GM12872 (cell line): ENCODE data around the gene GABPB2.

Experiments
- TF ChIP-seq, protein P1 (sequence below): IDR thresholded peaks from 3 replicates; pipeline ENCODE4 v1.5.1; 2011; ENCODE audit warnings: low read depth, mild to moderate bottlenecking, low read length, moderate library complexity; ENCODE audit not compliant: insufficient read depth

The GABPB2 gene

DNA sequence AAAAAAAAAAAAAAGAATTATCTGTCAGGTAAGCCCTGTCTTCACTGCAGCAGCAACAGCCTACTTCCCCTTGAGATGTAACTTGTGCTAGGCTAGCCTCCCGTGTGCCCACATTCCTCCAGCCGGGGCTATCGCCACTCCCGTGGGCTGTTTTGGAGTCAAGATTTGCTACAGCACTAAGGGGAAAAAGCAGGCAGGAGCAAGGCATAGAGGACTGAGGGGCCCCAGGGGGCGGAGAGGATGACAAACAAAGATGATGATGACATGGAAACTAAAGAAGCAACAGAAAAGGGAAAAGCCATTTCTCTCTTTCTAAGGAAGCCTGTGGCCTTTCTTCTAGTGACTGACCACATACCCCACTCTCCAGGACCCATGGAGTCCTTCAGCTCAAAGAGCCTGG is 87.8 kb downstream of the GABPB2 start:
- TF ChIP-seq, protein P1, sequence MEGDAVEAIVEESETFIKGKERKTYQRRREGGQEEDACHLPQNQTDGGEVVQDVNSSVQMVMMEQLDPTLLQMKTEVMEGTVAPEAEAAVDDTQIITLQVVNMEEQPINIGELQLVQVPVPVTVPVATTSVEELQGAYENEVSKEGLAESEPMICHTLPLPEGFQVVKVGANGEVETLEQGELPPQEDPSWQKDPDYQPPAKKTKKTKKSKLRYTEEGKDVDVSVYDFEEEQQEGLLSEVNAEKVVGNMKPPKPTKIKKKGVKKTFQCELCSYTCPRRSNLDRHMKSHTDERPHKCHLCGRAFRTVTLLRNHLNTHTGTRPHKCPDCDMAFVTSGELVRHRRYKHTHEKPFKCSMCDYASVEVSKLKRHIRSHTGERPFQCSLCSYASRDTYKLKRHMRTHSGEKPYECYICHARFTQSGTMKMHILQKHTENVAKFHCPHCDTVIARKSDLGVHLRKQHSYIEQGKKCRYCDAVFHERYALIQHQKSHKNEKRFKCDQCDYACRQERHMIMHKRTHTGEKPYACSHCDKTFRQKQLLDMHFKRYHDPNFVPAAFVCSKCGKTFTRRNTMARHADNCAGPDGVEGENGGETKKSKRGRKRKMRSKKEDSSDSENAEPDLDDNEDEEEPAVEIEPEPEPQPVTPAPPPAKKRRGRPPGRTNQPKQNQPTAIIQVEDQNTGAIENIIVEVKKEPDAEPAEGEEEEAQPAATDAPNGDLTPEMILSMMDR, result no peak

DNA sequence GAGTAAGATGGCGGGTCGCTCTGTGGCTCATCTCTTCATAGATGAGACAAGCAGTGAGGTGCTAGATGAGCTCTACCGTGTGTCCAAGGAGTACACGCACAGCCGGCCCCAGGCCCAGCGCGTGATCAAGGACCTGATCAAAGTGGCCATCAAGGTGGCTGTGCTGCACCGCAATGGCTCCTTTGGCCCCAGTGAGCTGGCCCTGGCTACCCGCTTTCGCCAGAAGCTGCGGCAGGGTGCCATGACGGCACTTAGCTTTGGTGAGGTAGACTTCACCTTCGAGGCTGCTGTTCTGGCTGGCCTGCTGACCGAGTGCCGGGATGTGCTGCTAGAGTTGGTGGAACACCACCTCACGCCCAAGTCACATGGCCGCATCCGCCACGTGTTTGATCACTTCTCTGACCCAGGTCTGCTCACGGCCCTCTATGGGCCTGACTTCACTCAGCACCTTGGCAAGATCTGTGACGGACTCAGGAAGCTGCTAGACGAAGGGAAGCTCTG is 88.2 kb downstream of the GABPB2 start:
- TF ChIP-seq, protein P1, result no peak

DNA sequence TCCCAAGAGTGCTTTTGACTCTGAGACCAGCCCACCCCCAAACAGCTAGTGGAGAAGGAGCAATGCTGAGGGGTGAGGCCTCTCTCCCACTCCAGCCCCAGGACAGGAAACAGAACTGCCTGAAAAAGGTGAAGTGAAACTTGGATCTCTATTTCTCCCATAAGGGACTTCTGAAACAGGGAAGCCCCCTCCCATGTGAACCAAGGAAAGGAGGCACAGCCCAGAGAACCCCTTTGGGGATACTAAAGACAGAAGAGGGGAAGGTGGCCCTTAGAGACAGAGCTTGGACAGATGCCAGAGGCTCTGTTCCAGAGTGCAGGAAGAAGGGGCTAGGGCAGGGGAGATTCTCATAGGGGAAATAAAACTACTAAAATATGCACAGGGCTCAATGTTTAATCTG is 88.8 kb downstream of the GABPB2 start:
- TF ChIP-seq, protein P1, result no peak

DNA sequence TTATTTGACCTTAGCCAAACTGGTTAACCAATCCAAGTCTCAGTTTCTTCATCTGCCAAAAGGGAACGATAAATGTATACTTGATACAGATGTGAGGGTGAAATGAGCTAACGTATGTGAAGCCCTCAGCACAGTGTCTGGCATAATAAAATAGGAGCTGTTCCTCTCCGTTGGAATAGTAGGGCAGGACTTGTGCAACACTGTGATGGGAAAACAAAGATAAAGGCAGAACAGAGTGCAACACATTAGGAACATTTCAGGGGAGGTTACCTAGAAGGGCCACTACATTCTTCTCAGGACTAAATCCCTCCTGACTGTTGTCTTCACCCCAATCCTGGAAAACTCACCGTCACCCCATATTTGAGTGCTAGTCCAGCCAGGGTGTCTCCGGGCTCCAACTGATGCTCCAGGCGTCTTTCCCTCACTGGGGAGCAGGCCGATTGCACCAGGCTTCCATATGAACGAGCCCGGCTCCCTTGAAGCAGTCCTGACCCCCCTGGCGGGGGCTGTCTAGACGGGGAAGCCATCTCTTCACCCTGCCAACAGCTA is 94.2 kb downstream of the GABPB2 start:
- TF ChIP-seq, protein P1, result no peak

DNA sequence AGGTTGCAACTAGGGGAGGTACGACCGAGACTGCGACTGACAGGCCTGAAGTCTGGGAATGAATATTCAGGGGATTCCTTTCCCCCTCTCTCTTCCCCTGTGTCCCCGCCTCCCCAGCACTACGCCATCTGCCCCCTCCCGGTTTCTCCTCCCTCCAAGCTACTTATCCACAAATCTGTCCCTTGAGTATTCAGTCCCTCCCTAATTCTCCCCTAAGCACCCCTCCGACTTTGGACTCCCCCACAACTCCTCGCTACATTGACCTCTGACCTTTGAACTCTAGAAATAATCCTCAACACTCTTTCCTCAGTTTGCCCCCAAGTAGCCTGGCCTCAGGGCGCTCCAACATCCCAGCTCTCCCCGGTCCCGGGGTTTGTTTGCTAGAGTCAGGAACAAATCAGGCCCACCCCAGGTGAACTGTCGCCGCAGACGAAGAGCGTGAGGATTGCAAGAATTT is 94.7 kb downstream of the GABPB2 start:
- TF ChIP-seq, protein P1, result no peak

DNA sequence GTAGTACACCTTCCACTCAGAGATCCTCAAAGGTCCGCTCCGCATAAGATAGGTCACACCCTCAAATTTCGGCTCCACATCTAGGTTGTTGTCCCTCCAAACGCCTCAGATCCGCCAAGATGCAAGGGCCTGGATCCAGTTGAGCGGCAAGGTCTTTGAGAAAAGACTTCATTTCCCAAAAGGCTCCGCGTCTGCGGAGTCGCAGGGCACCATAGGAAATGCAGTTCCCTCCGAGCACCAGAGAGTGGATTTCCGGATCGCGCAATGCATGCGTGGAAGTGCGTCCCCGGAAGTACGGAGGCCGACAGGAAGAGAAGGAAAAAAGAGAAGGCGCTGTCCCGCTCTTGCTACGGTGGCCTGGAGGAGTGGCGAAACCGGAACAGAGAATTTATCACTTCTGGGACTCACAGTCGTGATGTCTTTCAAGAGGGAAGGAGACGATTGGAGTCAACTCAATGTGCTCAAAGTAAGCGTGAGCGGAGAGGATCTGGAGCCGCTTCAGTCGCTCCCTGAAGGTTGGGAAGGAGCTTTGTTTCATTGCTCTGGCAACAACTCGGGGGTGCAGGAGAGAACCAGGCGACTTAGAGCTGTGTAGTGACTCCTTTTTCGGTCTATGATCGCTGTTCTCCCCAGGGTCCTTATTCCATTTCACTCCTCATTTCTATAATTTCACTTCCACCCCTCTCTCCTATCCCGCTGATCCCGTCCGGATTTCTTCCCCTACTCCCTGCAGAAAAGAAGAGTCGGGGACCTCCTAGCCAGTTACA is 95.4 kb downstream of the GABPB2 start, which contains the start of the genes LYSMD1 and SCNM1:
Gene LYSMD1, minus strand, starts transcription at position 165 of the 767 bp plus-strand sequence. CDS start 644 bp downstream, outside the sequence.
Gene SCNM1, plus strand, starts transcription at position 407 of the 767 bp plus-strand sequence. Its CDS starts 9 bp downstream, at position 416.
- TF ChIP-seq, protein P1, result no peak

DNA sequence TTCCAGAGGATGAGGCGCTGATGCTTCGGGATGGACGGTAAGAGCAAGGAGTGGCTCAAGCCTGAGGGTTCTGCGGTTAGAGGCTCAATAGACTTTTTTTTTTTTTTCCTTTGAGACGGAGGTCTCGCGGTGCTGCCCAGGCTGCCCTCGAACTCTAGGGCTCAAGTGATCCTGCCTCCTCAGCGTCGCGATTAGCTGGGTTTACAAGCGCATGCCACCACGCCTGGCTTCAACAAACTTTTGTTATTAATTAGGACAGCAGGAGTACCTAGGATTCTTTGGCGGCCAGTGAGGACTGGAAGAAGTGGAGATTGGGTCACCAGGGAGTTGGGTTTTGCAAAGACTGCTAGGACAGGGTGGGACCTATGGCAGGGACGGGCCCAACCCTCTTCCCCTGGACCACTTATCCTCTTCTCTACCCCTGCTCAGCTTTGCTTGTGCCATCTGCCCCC is 96.0 kb downstream of the GABPB2 start:
- TF ChIP-seq, protein P1, result no peak
